T-helper 2 cell (primary cell): ENCODE data around the gene SYS1.
"Not testable (repeated sequence)": the region's sequence is repeated elsewhere in the genome, so short reads cannot be mapped to it uniquely, and the experiment has no call there.

Experiments used
- DNase-seq, 5 experiments: peaks; one replicate each; pipeline versions ENCODE4 v3.0.0 to v3.0.0-alpha.2; 2012 to 2022

Gene SYS1

DNA sequence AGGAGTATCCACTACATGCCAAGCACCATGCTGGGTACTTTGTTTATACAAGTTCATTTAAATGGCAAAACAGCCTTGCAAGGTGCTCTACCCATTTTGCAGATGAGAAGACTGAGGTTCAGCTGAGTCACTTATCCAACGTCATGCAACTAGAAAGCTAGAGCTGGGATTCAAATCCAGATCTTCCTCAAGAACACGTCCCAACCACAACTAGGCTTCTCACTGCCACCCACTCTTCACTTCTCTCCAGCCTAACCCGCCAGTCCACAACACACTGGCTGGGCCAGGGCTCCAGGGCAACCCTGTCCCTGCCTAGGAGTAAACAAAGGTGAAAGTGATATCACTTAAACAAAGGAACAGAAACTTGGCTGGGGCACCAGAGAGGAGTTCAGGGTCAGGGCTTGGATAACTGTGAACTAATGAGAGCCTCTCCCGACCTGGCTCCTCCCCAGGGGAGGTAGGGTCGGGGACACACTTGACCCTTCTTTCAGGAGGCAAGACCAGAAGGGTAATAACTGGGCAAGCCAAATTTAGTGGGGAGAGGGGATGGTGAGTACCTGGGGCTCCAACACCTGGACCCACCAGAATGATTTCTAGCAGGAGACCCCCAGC lies 22.6 kb upstream of the SYS1 start:
- no peak for DNase-seq

DNA sequence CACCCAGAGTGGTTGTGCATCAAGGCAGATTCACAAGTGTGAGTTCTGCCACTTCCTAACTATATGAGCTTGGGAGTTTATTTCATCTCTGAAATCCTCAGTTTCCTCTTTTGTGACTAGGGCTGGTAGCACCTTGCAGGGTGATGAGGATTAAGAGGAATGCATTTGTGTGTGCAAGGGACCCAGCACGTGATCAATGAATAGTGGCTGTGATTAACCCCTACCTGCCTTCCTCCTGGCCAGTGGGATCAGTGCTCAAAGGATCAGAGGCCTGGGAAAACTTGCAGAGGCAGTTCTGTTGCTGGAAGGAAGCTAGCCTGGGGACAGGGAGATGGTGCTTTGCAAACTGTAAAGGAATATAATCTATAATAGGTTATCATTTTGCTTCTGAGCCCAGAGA lies 22.0 kb upstream of the SYS1 start:
- no peak for DNase-seq

DNA sequence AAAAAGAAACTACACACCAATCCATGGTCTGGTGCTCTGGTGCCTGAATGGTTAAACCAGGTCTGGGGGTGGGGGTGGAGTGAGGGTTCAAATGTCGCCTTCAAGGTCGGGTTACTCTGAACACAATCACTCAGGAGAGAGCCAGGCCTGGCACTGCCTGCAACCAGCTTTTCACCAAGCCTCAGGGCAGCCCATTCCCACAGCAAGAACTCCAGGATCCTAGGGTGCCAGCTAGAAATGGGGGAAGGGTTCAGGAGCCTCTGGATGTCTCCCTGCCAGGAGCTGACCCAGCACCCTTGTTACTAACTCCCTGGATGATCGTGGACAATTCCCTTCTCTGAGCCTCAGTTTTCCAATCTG lies 21.4 kb upstream of the SYS1 start:
- no peak for DNase-seq

GRCh38 chr20:45341939-45342854 lies 20.8 kb upstream of the SYS1 start:
- no peak for DNase-seq

- no peak for DNase-seq
Measured at GRCh38 chr20:45342855-45343531, 20.0 kb upstream of the SYS1 start.

- no peak for DNase-seq
Measured at GRCh38 chr20:45343532-45344167, 19.3 kb upstream of the SYS1 start.

GRCh38 chr20:45344168-45344860 lies 18.6 kb upstream of the SYS1 start:
- DNase-seq: no peak

- no peak for DNase-seq
Measured at GRCh38 chr20:45345104-45345936, 17.6 kb upstream of the SYS1 start.

GRCh38 chr20:45346291-45346718 lies 16.7 kb upstream of the SYS1 start:
- DNase-seq: no peak

DNA sequence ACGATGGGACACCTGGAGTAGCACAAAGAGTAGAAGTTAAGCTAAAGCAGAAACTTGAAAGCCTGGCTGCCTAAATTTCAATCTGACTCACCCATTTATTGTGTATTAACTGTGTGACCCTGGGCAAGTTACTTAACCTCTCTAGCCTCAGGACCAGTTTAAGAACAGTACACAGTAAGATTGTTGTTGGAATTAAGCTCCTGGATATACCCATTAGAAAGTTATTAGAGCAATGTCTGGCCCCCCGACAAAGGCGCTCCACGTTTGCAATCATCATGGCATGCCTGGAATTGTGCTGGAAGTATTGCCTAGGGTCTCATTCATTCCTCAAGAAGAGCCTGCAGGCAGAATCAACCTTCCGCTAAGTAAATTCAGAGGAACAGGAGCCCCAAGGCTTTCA lies 16.1 kb upstream of the SYS1 start:
- no peak for DNase-seq

GRCh38 chr20:45347297-45347935 lies 15.5 kb upstream of the SYS1 start:
- no peak for DNase-seq

GRCh38 chr20:45347936-45348778 lies 14.8 kb upstream of the SYS1 start, which contains the start of gene SDC4:
Gene SDC4 (minus strand): TSS chr20:45348424. CDS start chr20:45348384, 40 bp downstream.
- DNase-seq: peak; percentile 44 to 69 (median 52)

DNA sequence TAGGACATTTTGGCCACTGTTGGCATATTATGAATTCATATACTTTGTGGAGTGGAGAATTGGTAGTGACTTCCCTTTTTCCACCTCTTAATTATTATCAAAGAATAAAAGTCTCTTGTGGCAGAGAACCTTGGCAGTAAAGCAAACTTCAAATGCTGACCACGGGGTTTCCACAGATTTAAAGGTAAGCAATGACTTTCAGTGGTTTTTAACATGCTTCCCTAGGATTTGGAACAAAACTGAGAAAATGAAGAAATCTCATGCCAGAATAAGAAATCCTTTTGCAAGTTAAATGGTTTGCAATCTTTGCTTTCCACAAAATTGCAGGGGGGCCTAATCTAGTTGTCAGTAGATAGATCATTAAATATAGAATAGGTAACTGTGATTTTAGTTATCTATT lies 12.7 kb upstream of the SYS1 start:
- no peak for DNase-seq

- not testable (repeated sequence) for DNase-seq
Measured at GRCh38 chr20:45350795-45351194, 12.2 kb upstream of the SYS1 start.

GRCh38 chr20:45352729-45353128 lies 10.2 kb upstream of the SYS1 start:
- DNase-seq: no peak

GRCh38 chr20:45353746-45354145 lies 9.2 kb upstream of the SYS1 start:
- DNase-seq: no peak

DNA sequence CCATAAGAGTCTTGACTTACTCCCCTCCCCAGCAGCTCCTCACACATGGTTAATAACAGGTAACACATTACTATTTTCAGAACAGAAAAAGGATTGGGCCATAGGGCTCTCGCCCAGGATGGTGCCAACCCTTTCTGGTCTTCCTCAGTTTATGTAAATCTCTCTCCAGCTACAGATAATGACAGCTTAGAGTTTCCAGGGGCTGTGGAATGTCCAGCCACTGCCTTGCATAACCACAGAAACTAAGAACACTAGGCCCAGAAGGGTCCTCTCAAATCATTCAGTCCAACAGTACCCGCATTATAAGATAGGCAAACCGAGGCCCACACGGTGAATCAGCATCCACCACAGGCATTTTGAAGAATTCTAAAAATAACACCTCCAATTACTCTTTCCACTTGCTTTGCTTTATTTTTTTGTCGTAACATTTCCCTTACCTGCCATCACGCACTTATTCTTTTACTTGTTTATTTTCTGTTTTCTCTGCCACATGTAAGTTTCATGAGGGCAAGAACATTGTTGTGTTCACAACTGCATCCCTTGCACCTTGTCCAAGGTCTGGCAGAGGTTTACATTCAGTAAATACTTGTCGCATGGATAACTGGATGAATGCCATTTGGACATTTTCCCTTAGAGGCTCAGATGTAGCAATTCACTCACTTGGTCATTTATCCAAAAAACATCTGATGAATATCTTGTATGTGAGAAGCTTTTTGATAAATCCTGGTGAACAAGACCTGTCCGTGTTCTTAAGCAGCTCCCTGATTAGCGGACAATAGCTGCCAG lies 8.3 kb upstream of the SYS1 start:
- DNase-seq: peak in 1 of 5 experiments; percentile 24

DNA sequence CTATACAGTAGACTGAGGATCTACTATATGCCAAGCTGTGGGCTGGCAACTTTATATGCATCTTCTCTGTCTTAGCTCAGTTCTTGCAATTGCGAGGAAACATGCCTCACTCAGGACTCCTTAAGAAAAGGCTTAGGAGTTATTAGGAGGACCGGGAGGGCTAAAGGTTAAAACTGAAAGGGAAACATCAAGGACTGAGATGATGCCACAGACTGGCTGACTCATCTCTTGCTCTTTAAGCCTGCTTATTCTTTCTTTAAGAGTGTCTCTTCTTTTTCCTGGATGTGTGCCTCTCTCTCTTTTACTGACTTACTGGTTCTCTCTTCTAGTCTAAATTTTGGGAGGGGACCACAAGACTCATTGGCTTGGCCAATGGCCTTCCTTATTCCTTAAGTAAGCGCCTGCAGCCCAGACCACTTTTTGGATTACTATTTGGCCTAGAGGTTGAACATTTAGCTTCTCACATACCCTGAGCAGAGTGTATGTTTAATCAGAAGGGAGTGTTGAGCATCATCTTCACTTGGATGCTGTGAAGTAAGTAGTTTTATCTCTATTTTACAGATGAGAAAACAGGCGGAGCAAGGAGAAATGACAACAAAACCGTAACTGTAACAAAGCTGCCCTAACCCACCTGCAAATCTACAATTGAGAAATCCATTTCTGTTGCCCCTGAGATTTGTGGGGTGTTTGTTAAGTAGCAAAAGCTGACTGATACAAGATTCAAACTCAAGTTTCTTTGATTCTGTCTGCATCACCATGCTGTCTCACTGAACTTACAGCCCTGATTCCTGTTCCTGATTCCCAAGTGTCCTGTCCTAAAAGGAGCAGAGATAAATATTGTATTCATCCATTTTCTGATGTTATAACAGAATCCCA lies 7.5 kb upstream of the SYS1 start:
- DNase-seq: peak in 1 of 5 experiments; percentile 71
